H9 (cell line): ENCODE results near the gene LYSMD4. TPM values are rescaled to one million over a fixed set of nuclear protein-coding genes. Genes with fewer than 3 reads are reported as not detected.
"Not testable (repeated sequence)": the region's sequence is repeated elsewhere in the genome, so short reads cannot be mapped to it uniquely, and the experiment has no call there.

Experiments used
- DNase-seq: peaks from one replicate; pipeline ENCODE4 v3.0.0-alpha.2; 2017
- H2AFZ ChIP-seq: one replicate; pipeline ENCODE4 v1.6.1; 2013; ENCODE audit warnings: mild to moderate bottlenecking, low read length, control low read depth, moderate library complexity
- H2AK5ac ChIP-seq: 2 replicates; pipeline ENCODE4 v1.6.1; 2013; ENCODE audit warnings: low read length, control low read depth, mixed read lengths; ENCODE audit not compliant: insufficient read length
- H2BK120ac ChIP-seq: one replicate; pipeline ENCODE4 v1.6.1; 2013; ENCODE audit warnings: low read depth, mild to moderate bottlenecking, low read length, control low read depth, inconsistent platforms; ENCODE audit not compliant: poor library complexity, severe bottlenecking
- H2BK12ac ChIP-seq: 2 replicates; pipeline ENCODE4 v1.6.1; 2013; ENCODE audit warnings: low read length, control low read depth, mixed read lengths, low read depth; ENCODE audit not compliant: insufficient read length
- H2BK15ac ChIP-seq: 2 replicates; pipeline ENCODE4 v1.6.1; 2013; ENCODE audit warnings: low read depth, low read length, control low read depth
- H2BK20ac ChIP-seq: one replicate; pipeline ENCODE4 v1.6.1; 2013; ENCODE audit warnings: low read depth, mild to moderate bottlenecking, low read length, control low read depth, inconsistent platforms; ENCODE audit not compliant: poor library complexity, severe bottlenecking
- H2BK5ac ChIP-seq: 2 replicates; pipeline ENCODE4 v1.6.1; 2013; ENCODE audit warnings: low read length, control low read depth, mixed read lengths; ENCODE audit not compliant: insufficient read length
- H3K14ac ChIP-seq: 2 replicates; pipeline ENCODE4 v1.6.1; 2013; ENCODE audit warnings: low read length, control low read depth; ENCODE audit not compliant: insufficient read depth
- H3K18ac ChIP-seq: 2 replicates; pipeline ENCODE4 v1.6.1; 2013; ENCODE audit warnings: low read depth, mild to moderate bottlenecking, mixed read lengths, low read length, control low read depth; ENCODE audit not compliant: insufficient read length
- H3K23ac ChIP-seq: 2 replicates; pipeline ENCODE4 v1.6.1; 2013; ENCODE audit warnings: low read length, control low read depth, mixed read lengths, low read depth; ENCODE audit not compliant: insufficient read length
- H3K23me2 ChIP-seq: 2 replicates; pipeline ENCODE4 v1.6.1; 2013; ENCODE audit warnings: low read depth, mild to moderate bottlenecking, mixed read lengths, low read length, control low read depth; ENCODE audit not compliant: insufficient read length, poor library complexity, severe bottlenecking
- H3K27ac ChIP-seq: 2 replicates; pipeline ENCODE4 v1.5.1; 2013; ENCODE audit warnings: low read length, control low read depth, mixed read lengths, low read depth; ENCODE audit not compliant: insufficient read length
- H3K27me3 ChIP-seq: 2 replicates; pipeline ENCODE4 v1.6.1; 2013; ENCODE audit warnings: low read length, control low read depth, inconsistent platforms; ENCODE audit not compliant: insufficient read depth
- H3K4ac ChIP-seq: 2 replicates; pipeline ENCODE4 v1.6.1; 2013; ENCODE audit warnings: low read depth, mild to moderate bottlenecking, control low read depth, inconsistent platforms, low read length, moderate library complexity
- H3K4me1 ChIP-seq: 2 replicates; pipeline ENCODE4 v1.6.1; 2013; ENCODE audit warnings: low read length, control low read depth, inconsistent platforms; ENCODE audit not compliant: insufficient read depth
- H3K4me2 ChIP-seq: 2 replicates; pipeline ENCODE4 v1.6.1; 2013; ENCODE audit warnings: low read length, control low read depth, mixed read lengths; ENCODE audit not compliant: insufficient read length, insufficient read depth
- H3K56ac ChIP-seq: 2 replicates; pipeline ENCODE4 v1.6.1; 2013; ENCODE audit warnings: low read depth, mild to moderate bottlenecking, mixed read lengths, low read length, control low read depth; ENCODE audit not compliant: insufficient read length
- H3K79me1 ChIP-seq: 2 replicates; pipeline ENCODE4 v1.6.1; 2013; ENCODE audit warnings: low read depth, mild to moderate bottlenecking, moderate library complexity, low read length, control low read depth, inconsistent platforms; ENCODE audit not compliant: insufficient read depth, poor library complexity, severe bottlenecking
- H3K79me2 ChIP-seq: 2 replicates; pipeline ENCODE4 v1.6.1; 2013; ENCODE audit warnings: low read length, control low read depth, inconsistent platforms; ENCODE audit not compliant: insufficient read depth
- H3K9ac ChIP-seq: 2 replicates; pipeline ENCODE4 v1.6.1; 2013; ENCODE audit warnings: low read length, control low read depth, mixed read lengths; ENCODE audit not compliant: insufficient read length; ENCODE audit errors: extremely low read depth
- H3K9me3 ChIP-seq: one replicate; pipeline ENCODE4 v1.6.1; 2013; ENCODE audit warnings: low read depth, low read length, inconsistent platforms; ENCODE audit not compliant: control insufficient read depth
- H3T11ph ChIP-seq: one replicate; pipeline ENCODE4 v1.6.1; 2013; ENCODE audit warnings: mild to moderate bottlenecking, low read length, control low read depth, inconsistent platforms
- H4K20me1 ChIP-seq: one replicate; pipeline ENCODE4 v1.6.1; 2013; ENCODE audit not compliant: control insufficient read depth, insufficient read length, insufficient read depth
- H4K5ac ChIP-seq: 2 replicates; pipeline ENCODE4 v1.6.1; 2013; ENCODE audit warnings: low read depth, mild to moderate bottlenecking, mixed read lengths, low read length, control low read depth; ENCODE audit not compliant: insufficient read length
- H4K8ac ChIP-seq: replicated peaks from 2 replicates; pipeline ENCODE4 v1.6.1; 2013; ENCODE audit warnings: low read length, control low read depth, mixed read lengths, low read depth; ENCODE audit not compliant: insufficient read length
- H4K91ac ChIP-seq: 2 replicates; pipeline ENCODE4 v1.6.1; 2013; ENCODE audit warnings: low read depth, mild to moderate bottlenecking, moderate library complexity, mixed read lengths, low read length, control low read depth; ENCODE audit not compliant: insufficient read length
- H3K27ac Mint-ChIP-seq, 3 experiments: 2 replicates in 2 of 3; 3 replicates in 1 of 3; pipeline ENCODE4 v1.8.0; 2020 to 2021; ENCODE audit warnings: mixed read lengths in 3 of 3, mild to moderate bottlenecking in 1 of 3, moderate library complexity in 1 of 3
- H3K27me3 Mint-ChIP-seq: 2 replicates; pipeline ENCODE4 v1.8.0; 2021; ENCODE audit warnings: low read depth, mild to moderate bottlenecking, moderate library complexity, mixed read lengths
- H3K36me3 Mint-ChIP-seq, 3 experiments: 2 replicates in 2 of 3; 3 replicates in 1 of 3; pipeline ENCODE4 v1.8.0; 2020 to 2021; ENCODE audit warnings: low read depth in 3 of 3, mixed read lengths in 3 of 3; ENCODE audit not compliant: insufficient read depth in 1 of 3
- H3K4me1 Mint-ChIP-seq, 2 experiments: 2 replicates each; pipeline ENCODE4 v1.8.0; 2020; ENCODE audit warnings: mixed read lengths in 2 of 2
- H3K4me3 Mint-ChIP-seq, 2 experiments: 2 replicates in 1 of 2; 3 replicates in 1 of 2; pipeline ENCODE4 v1.8.0; 2020 to 2021; ENCODE audit warnings: mild to moderate bottlenecking in 2 of 2, mixed read lengths in 2 of 2, moderate library complexity in 1 of 2
- H3K9me3 Mint-ChIP-seq, 2 experiments: 2 replicates in 1 of 2; 3 replicates in 1 of 2; pipeline ENCODE4 v1.8.0; 2020; ENCODE audit warnings: mild to moderate bottlenecking in 2 of 2, mixed read lengths in 2 of 2, moderate library complexity in 1 of 2
- WGBS: extraction: QIAGEN DNeasy Blood & Tissue Kit; methylation state at CpG from one replicate; pipeline ENCODE4 v1.1.7; 2013; ENCODE audit warnings: missing lambda C conversion rate, low lambda C conversion rate, mixed read lengths; ENCODE audit not compliant: insufficient read length; ENCODE audit errors: extremely low coverage; 5-methylcytosine and 5-hydroxymethylcytosine counted together
- total RNA-seq: library from RNA; stranded (reverse); gene quantifications from 2 replicates; pipeline ENCODE4 v1.2.1, GENCODE V29; 2021
- TF ChIP-seq, protein P1 (sequence below): fragments of 200-600 bp; sonication (generic); conservative IDR thresholded peaks from 3 replicates; pipeline ENCODE4 v1.8.0; 2021; ENCODE audit warnings: antibody characterized with exemption, mild to moderate bottlenecking

LYSMD4 gene
- total RNA-seq, 1 experiment from 2014 or later: 10.0 TPM

DNA sequence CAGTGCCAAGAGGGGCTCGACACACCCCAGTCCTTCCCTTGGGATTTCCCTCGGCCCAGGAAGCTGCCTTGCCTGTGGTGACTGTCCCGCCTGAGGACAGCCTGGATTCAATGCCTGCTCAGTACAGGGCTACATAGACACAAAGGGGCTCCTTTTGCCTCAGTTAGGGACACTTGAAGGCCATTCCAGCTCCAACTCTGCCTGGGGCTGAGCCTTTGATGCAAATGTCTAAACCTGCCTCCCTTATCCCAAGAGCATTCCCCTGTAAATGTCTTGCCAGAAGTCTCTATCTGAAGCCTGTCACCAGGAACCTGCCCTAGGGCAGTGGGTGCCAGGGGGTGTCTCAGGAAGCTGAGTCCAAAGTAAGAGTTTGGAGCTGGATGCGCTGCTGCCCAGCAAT lies 19.3 kb upstream of the LYSMD4 start:
- no peaks in the 10 kb centered on the region for H3K23me2 ChIP-seq
- WGBS: no CpG with 5 or more reads among the region's 4 CpGs
- TF ChIP-seq, protein P1, sequence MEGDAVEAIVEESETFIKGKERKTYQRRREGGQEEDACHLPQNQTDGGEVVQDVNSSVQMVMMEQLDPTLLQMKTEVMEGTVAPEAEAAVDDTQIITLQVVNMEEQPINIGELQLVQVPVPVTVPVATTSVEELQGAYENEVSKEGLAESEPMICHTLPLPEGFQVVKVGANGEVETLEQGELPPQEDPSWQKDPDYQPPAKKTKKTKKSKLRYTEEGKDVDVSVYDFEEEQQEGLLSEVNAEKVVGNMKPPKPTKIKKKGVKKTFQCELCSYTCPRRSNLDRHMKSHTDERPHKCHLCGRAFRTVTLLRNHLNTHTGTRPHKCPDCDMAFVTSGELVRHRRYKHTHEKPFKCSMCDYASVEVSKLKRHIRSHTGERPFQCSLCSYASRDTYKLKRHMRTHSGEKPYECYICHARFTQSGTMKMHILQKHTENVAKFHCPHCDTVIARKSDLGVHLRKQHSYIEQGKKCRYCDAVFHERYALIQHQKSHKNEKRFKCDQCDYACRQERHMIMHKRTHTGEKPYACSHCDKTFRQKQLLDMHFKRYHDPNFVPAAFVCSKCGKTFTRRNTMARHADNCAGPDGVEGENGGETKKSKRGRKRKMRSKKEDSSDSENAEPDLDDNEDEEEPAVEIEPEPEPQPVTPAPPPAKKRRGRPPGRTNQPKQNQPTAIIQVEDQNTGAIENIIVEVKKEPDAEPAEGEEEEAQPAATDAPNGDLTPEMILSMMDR: no peak
- no peaks in the 10 kb centered on the region for H3K36me3 Mint-ChIP-seq
- H2BK12ac ChIP-seq: no peak overlapping the region
- no peak overlapping the region for H3K14ac ChIP-seq
- H3K27me3 Mint-ChIP-seq: peaks cover 22% of the 10 kb centered on the region
- no peak overlapping the region for H3K4ac ChIP-seq
- no peak overlapping the region for H3K27ac Mint-ChIP-seq
- H2AFZ ChIP-seq: no peak overlapping the region
- no peaks in the 10 kb centered on the region for H3K27me3 ChIP-seq
- no peaks in the 10 kb centered on the region for H3K9me3 ChIP-seq
- H3K56ac ChIP-seq: no peak overlapping the region
- DNase-seq: no peak
- no peak overlapping the region for H3K4me3 Mint-ChIP-seq
- no peak overlapping the region for H2AK5ac ChIP-seq
- H2BK5ac ChIP-seq: no peak overlapping the region
- H3K9me3 Mint-ChIP-seq: no peaks in the 10 kb centered on the region
- no peak overlapping the region for H4K5ac ChIP-seq
- H3K18ac ChIP-seq: no peak overlapping the region
- no peaks in the 10 kb centered on the region for H3K79me2 ChIP-seq
- H3K9ac ChIP-seq: no peak overlapping the region
- no peaks in the 10 kb centered on the region for H4K20me1 ChIP-seq
- H4K8ac ChIP-seq: no peak overlapping the region
- H4K91ac ChIP-seq: no peak overlapping the region
- no peak overlapping the region for H3T11ph ChIP-seq
- H3K4me1 ChIP-seq: no peaks in the 10 kb centered on the region; the same call in 1 of the 2 replicates
- no peak overlapping the region for H2BK120ac ChIP-seq
- no peaks in the 10 kb centered on the region for H3K79me1 ChIP-seq
- H3K4me2 ChIP-seq: no peak overlapping the region
- H3K4me1 Mint-ChIP-seq: peaks cover 4 to 5% of the 10 kb centered on the region in 2 experiments; a peak in 3 of 4 replicates
- no peak overlapping the region for H3K27ac ChIP-seq
- no peak overlapping the region for H3K23ac ChIP-seq
- no peak overlapping the region for H2BK20ac ChIP-seq
- H2BK15ac ChIP-seq: no peak overlapping the region

DNA sequence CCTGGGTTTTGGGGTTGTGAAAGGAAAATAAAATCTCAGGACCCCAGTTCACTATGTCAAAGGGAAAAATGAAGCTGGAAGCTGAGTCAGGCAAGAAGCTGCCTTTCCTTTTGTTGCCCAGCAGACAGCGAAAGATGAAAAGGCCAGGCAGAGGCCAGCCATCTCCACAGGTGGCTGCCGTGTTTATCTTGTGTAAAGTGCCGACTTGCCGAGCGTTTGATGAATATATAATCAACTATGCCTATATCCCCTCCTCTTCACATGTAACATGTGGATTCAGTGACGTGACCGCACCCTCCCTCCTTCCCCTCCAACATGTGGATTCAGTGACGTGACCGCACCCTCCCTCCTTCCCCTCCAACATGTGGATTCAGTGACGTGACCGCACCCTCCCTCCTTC lies 17.1 kb upstream of the LYSMD4 start:
- H3K36me3 Mint-ChIP-seq, H3T11ph ChIP-seq, H2AFZ ChIP-seq, H4K5ac ChIP-seq, H3K27me3 ChIP-seq, DNase-seq, H3K9me3 ChIP-seq, H2BK5ac ChIP-seq, H3K18ac ChIP-seq, H3K27ac ChIP-seq, H4K91ac ChIP-seq, H3K79me1 ChIP-seq, H3K4me1 Mint-ChIP-seq, H2AK5ac ChIP-seq, H3K14ac ChIP-seq, H3K79me2 ChIP-seq, H3K23me2 ChIP-seq, H3K23ac ChIP-seq, H2BK120ac ChIP-seq, H3K9ac ChIP-seq, H2BK12ac ChIP-seq, H4K20me1 ChIP-seq, H3K4ac ChIP-seq, H3K56ac ChIP-seq, H3K4me1 ChIP-seq, H2BK20ac ChIP-seq, H3K4me3 Mint-ChIP-seq, H2BK15ac ChIP-seq, H3K4me2 ChIP-seq, H3K27ac Mint-ChIP-seq, H4K8ac ChIP-seq, H3K9me3 Mint-ChIP-seq: not testable (repeated sequence)
- peaks cover 17% of the 10 kb centered on the region for H3K27me3 Mint-ChIP-seq
- WGBS: no CpG with 5 or more reads among the region's 11 CpGs
